Osteocyte (in vitro differentiated cells): ENCODE results near the gene ACYP2. TPM values are rescaled to one million over a fixed set of nuclear protein-coding genes. Genes with fewer than 3 reads are reported as not detected.
A peak's percentile ranks its signal among the peaks of the same experiment; 100 is the strongest.
"Not testable (repeated sequence)": the region's sequence is repeated elsewhere in the genome, so short reads cannot be mapped to it uniquely, and the experiment has no call there.

Experiments used
- DNase-seq: peaks from one replicate; pipeline ENCODE4 v3.0.0; 2021; ENCODE audit warnings: mixed read lengths; ENCODE audit not compliant: unreplicated experiment; ENCODE audit errors: extremely low spot score
- H3K27ac Mint-ChIP-seq: one replicate; pipeline ENCODE4 v1.8.0; 2021; ENCODE audit warnings: mild to moderate bottlenecking, mixed read lengths; ENCODE audit not compliant: unreplicated experiment
- H3K27me3 Mint-ChIP-seq: one replicate; pipeline ENCODE4 v1.8.0; 2021; ENCODE audit warnings: mixed read lengths; ENCODE audit not compliant: unreplicated experiment
- H3K36me3 Mint-ChIP-seq: one replicate; pipeline ENCODE4 v1.8.0; 2021; ENCODE audit warnings: mixed read lengths; ENCODE audit not compliant: unreplicated experiment
- H3K4me1 Mint-ChIP-seq: one replicate; pipeline ENCODE4 v1.8.0; 2021; ENCODE audit warnings: mixed read lengths; ENCODE audit not compliant: unreplicated experiment
- H3K4me3 Mint-ChIP-seq: one replicate; pipeline ENCODE4 v1.8.0; 2021; ENCODE audit warnings: mild to moderate bottlenecking, moderate library complexity, mixed read lengths; ENCODE audit not compliant: unreplicated experiment
- H3K9me3 Mint-ChIP-seq: one replicate; pipeline ENCODE4 v1.8.0; 2021; ENCODE audit warnings: mixed read lengths; ENCODE audit not compliant: unreplicated experiment
- CTCF ChIP-seq: fragments of 200-600 bp; sonication (generic); IDR thresholded peaks from 2 replicates; pipeline ENCODE4 v1.5.0; 2021; ENCODE audit warnings: antibody characterized with exemption, mild to moderate bottlenecking, moderate library complexity
- total RNA-seq: library from RNA; stranded (reverse); gene quantifications from 2 replicates; pipeline ENCODE4 v1.2.1, GENCODE V29; 2021

The ACYP2 gene
- total RNA-seq, 1 donor from 2014 or later = 10.4 TPM

DNA sequence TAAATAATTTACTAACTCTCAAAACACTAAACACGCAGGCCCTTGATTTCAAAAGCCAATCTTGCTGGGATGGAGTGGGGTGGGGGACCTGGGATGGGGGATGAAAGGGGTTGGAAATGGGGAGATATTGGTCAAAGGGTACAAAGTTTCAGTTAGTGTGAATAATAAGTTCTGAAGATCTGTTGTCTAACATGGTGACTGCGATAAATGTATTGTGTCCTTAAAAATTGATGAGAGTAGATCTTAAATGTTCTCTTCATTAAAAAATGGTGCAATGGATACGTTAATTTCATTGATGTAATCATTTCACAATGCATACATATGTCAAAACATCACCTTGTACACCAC, 505 bp upstream of the ACYP2 start:
- H3K9me3 Mint-ChIP-seq = peaks cover 7% of the 10 kb centered on the region
- H3K4me3 Mint-ChIP-seq = peak overlapping the region; percentile 88
- peak overlapping the region; percentile 99 for H3K27ac Mint-ChIP-seq
- TF ChIP-seq CTCF = no peak
- DNase-seq = no peak
- H3K4me1 Mint-ChIP-seq = peaks cover 10% of the 10 kb centered on the region
- H3K27me3 Mint-ChIP-seq = peaks cover 8% of the 10 kb centered on the region
- no peaks in the 10 kb centered on the region for H3K36me3 Mint-ChIP-seq

- not testable (repeated sequence) for DNase-seq, H3K27me3 Mint-ChIP-seq, H3K27ac Mint-ChIP-seq, H3K36me3 Mint-ChIP-seq, H3K9me3 Mint-ChIP-seq
- Mint-ChIP-seq H3K4me3 (peak overlapping the region; percentile 6), H3K4me1 (peaks cover 10% of the 10 kb centered on the region)
Measured at GRCh38 chr2:54116598-54116997, 1.2 kb downstream of the ACYP2 start.

DNA sequence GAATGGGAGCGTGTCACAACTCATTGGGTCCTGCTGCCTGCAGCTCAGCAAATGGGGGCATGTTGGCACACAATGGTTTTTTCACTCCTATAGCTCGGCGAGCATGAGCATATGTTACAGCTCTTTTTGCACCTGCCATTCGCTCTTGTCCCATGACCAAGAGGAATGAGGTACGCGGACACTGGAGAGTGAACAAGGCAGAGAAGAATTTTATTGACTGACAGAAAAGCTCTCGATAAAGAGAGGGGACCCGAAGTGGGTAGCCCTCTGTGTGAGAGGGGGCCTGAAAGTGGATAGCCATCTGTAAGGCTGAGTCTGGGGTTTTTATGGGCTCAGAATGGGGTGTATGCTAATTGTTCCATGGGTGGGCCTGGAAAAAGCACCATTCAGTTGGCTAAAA, 5.5 kb downstream of the ACYP2 start:
- Mint-ChIP-seq H3K4me1 (peaks cover 19% of the 10 kb centered on the region), H3K27ac (no peak overlapping the region), H3K9me3 (peaks cover 7% of the 10 kb centered on the region), H3K4me3 (no peak overlapping the region), H3K27me3 (no peaks in the 10 kb centered on the region), H3K36me3 (no peaks in the 10 kb centered on the region)
- no peak for DNase-seq
- TF ChIP-seq CTCF = no peak

- H3K4me3 Mint-ChIP-seq = no peak overlapping the region
- no peaks in the 10 kb centered on the region for H3K9me3 Mint-ChIP-seq
- peak overlapping the region; percentile 77 for H3K27ac Mint-ChIP-seq
- no peak for TF ChIP-seq CTCF
- peaks cover 19% of the 10 kb centered on the region for H3K4me1 Mint-ChIP-seq
- no peaks in the 10 kb centered on the region for H3K27me3 Mint-ChIP-seq
- H3K36me3 Mint-ChIP-seq = no peaks in the 10 kb centered on the region
- DNase-seq = no peak
Measured at GRCh38 chr2:54122171-54122935, 6.9 kb downstream of the ACYP2 start.

GRCh38 chr2:54122939-54123338, 7.5 kb downstream of the ACYP2 start:
- H3K27me3 Mint-ChIP-seq = no peaks in the 10 kb centered on the region
- peak overlapping the region; percentile 77 for H3K27ac Mint-ChIP-seq
- H3K9me3 Mint-ChIP-seq = no peaks in the 10 kb centered on the region
- DNase-seq = no peak
- no peak overlapping the region for H3K4me3 Mint-ChIP-seq
- TF ChIP-seq CTCF = no peak
- no peaks in the 10 kb centered on the region for H3K36me3 Mint-ChIP-seq
- peaks cover 19% of the 10 kb centered on the region for H3K4me1 Mint-ChIP-seq

GRCh38 chr2:54127174-54127573, 11.8 kb downstream of the ACYP2 start:
- not testable (repeated sequence) for H3K4me3 Mint-ChIP-seq, H3K27me3 Mint-ChIP-seq, DNase-seq, H3K27ac Mint-ChIP-seq, H3K9me3 Mint-ChIP-seq, H3K36me3 Mint-ChIP-seq
- H3K4me1 Mint-ChIP-seq = peaks cover 14% of the 10 kb centered on the region
